Measurements from ENCODE around the gene PPP4R3B. TPM values are rescaled to one million over a fixed set of nuclear protein-coding genes. Genes with fewer than 3 reads are reported as not detected.

PPP4R3B gene
- total RNA-seq: 100 to 1,000 TPM in 1 of 4 donors, 10 to 100 TPM in 3; 29.2 to 117 (median 54.2) TPM

- TF ChIP-seq CTCF (IDR thresholded peaks at IDR 0.05) (peak; percentile 31 to 85 (median 63)), POLR2A (IDR thresholded peaks at IDR 0.05) (peak; percentile 91 to 94)
- intact Hi-C loops (cut with DNase I; ENCODE audit: low total_unique reads): no loop called here
- Histone ChIP-seq H3K4me1 (peaks cover 4 to 7% of the 10 kb centered on the region in 2 donors), H3K4me3 (peak within 1 kb of the TSS; percentile 87 to 99), H3K9me3 (no peaks in the 10 kb centered on the region), H3K27ac (peak within 1 kb of the TSS; percentile 92 to 98), H3K36me3 (no peaks in the 10 kb centered on the region), H3K27me3 (no peaks in the 10 kb centered on the region)
- DNase-seq: peak; percentile 99 to 100
Measured at GRCh38 chr2:55617175-55618024, at the start of gene PPP4R3B. PPP4R3B (minus strand) TSS chr2:55617622; CDS start chr2:55617285, 337 bp downstream.

DNA sequence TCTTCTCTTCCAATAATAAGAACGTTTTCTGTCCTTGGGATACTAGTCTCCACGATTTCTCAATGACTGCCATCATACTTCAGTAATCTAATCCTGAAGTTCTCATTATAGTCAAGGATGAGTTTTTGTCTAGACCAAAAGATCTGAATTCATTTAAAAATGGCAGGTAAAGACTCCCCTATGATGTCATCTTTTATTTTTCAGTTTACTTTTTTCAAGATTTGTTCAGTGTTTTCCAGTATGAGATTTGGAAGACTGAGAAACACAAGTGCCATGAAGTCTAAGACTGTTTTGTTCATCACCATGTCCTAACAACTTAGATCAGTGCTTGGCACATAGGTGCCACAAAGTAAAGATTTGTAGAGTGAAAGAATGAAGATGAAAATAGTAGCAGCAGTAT, 35.8 kb upstream of the PPP4R3B start:
- H3K27me3 ChIP-seq: no peaks in the 10 kb centered on the region
- no peaks in the 10 kb centered on the region for H3K4me1 ChIP-seq
- TF ChIP-seq CTCF (IDR thresholded peaks at IDR 0.05) (no peak), POLR2A (IDR thresholded peaks at IDR 0.05) (no peak)
- H3K27ac ChIP-seq: no peak overlapping the region
- H3K9me3 ChIP-seq: no peaks in the 10 kb centered on the region
- intact Hi-C loops (cut with DNase I; ENCODE audit: low total_unique reads): no loop called here
- no peak overlapping the region for H3K4me3 ChIP-seq
- DNase-seq: no peak
- peaks cover 0 to 2% of the 10 kb centered on the region in 2 donors for H3K36me3 ChIP-seq

GRCh38 chr2:55649211-55649610, 31.8 kb upstream of the PPP4R3B start:
- Histone ChIP-seq H3K4me1 (no peaks in the 10 kb centered on the region), H3K4me3 (no peak overlapping the region), H3K36me3 (no peaks in the 10 kb centered on the region), H3K9me3 (no peaks in the 10 kb centered on the region), H3K27ac (no peak overlapping the region), H3K27me3 (no peaks in the 10 kb centered on the region)
- intact Hi-C loops (cut with DNase I; ENCODE audit: low total_unique reads): no loop called here
- TF ChIP-seq POLR2A (IDR thresholded peaks at IDR 0.05) (no peak), CTCF (IDR thresholded peaks at IDR 0.05) (no peak)
- DNase-seq: no peak

DNA sequence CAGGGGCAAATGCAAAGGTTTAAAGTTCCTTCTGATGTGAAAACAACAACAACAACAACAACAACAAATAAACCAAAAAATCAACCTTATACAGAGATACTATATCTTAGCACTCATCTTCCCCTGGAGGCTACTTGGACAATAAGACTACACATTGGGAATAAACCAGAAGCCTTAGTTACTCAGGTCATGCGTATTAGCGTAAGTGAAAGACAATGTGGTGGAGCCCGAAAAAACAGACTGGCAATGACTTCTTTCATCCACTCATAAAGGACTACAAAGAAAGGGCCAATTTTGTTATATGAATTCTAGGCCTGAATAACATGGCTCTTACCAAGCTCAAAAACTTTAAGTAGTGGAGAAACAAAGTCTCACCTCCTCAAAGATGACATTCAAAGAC, 19.4 kb upstream of the PPP4R3B start:
- H3K9me3 ChIP-seq: no peaks in the 10 kb centered on the region
- DNase-seq: no peak
- intact Hi-C loops (cut with DNase I; ENCODE audit: low total_unique reads): no loop called here
- H3K4me3 ChIP-seq: no peak overlapping the region
- H3K27me3 ChIP-seq: no peaks in the 10 kb centered on the region
- no peak overlapping the region for H3K27ac ChIP-seq
- no peaks in the 10 kb centered on the region for H3K36me3 ChIP-seq
- no peaks in the 10 kb centered on the region for H3K4me1 ChIP-seq
- no peak for TF ChIP-seq CTCF (IDR thresholded peaks at IDR 0.05)
- TF ChIP-seq POLR2A (IDR thresholded peaks at IDR 0.05): no peak

GRCh38 chr2:55628931-55629330, 11.5 kb upstream of the PPP4R3B start:
- TF ChIP-seq POLR2A (IDR thresholded peaks at IDR 0.05): no peak
- no peak for TF ChIP-seq CTCF (IDR thresholded peaks at IDR 0.05)
- H3K4me3 ChIP-seq: no peak overlapping the region
- intact Hi-C loops (cut with DNase I; ENCODE audit: low total_unique reads): loop anchor here (5.0 kb wide), 1 partner anchor 33 kb away; no protein-coding TSS in a partner anchor
- DNase-seq: no peak
- H3K4me1 ChIP-seq: no peaks in the 10 kb centered on the region
- H3K9me3 ChIP-seq: no peaks in the 10 kb centered on the region
- H3K36me3 ChIP-seq: no peaks in the 10 kb centered on the region
- H3K27me3 ChIP-seq: no peaks in the 10 kb centered on the region
- H3K27ac ChIP-seq: no peak overlapping the region
